ENCODE measurements around the gene FOXP2. TPM values are rescaled to one million over a fixed set of nuclear protein-coding genes. Genes with fewer than 3 reads are reported as not detected.

The FOXP2 gene
- total RNA-seq, 2 experiments from 2014 or later, result not detected

DNA sequence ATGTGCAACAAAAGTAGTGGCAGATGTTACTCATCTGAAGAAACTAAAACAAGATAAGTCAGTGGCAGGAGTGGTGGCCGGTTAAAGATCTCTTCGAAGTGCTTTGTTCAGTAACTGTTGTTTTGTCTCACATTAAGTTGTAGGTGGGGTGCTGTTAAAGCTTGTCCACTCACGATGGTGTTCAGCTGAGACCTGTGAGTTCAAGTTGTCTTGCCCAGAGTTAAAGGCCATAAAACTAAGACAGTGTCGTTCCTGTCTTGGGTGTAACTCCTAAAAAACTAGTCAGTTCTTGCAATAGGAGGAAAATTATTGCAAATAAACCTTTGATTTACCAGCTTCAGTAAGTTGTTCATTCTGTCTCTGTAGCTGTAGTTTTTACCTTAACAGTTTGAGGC, 857 bp upstream of the FOXP2 start:
- Histone ChIP-seq H3K4me1 (ENCODE audit: insufficient read depth, low read length) (no peaks in the 10 kb centered on the region), H3K27me3 (ENCODE audit: control insufficient read depth in 1 of 2, insufficient read depth in 2 of 2, low read length in 2 of 2) (no peaks in the 10 kb centered on the region), H3K9me3 (ENCODE audit: control insufficient read depth in 1 of 2, insufficient read depth in 1 of 2, low read length in 2 of 2) (no peaks in the 10 kb centered on the region), H3K27ac (ENCODE audit: low read depth in 1 of 2, low read length in 2 of 2) (no peak overlapping the region), H3K36me3 (ENCODE audit: insufficient read depth, low read length) (no peaks in the 10 kb centered on the region), H3K4me3 (ENCODE audit: low read length) (no peak overlapping the region)
- H3K36me3 Mint-ChIP-seq (ENCODE audit: low read depth), result no peaks in the 10 kb centered on the region
- no peaks in the 10 kb centered on the region for H3K4me1 Mint-ChIP-seq (ENCODE audit: low read depth)
- TF ChIP-seq CTCF (IDR thresholded peaks at IDR 0.05), result no peak
- intact Hi-C loops (cut with DNase I, micrococcal nuclease), result no loop called here
- H3K27me3 Mint-ChIP-seq, result no peaks in the 10 kb centered on the region
- ATAC-seq (ENCODE audit: poor library complexity) (no peak), DNase-seq (no peak)
- no peak overlapping the region for H3K4me3 Mint-ChIP-seq
- ChIA-PET CTCF (no interaction called here), POLR2A (no interaction called here)
- H3K27ac Mint-ChIP-seq, result no peak overlapping the region
- H3K9me3 Mint-ChIP-seq, result no peaks in the 10 kb centered on the region

GRCh38 chr7:114415064-114415989, 712 bp downstream of the FOXP2 start:
- H3K9me3 ChIP-seq (ENCODE audit: control insufficient read depth in 1 of 2, insufficient read depth in 1 of 2, low read length in 2 of 2), result no peaks in the 10 kb centered on the region
- no peaks in the 10 kb centered on the region for H3K27me3 Mint-ChIP-seq
- H3K27ac ChIP-seq (ENCODE audit: low read depth in 1 of 2, low read length in 2 of 2), result no peak overlapping the region
- no peak overlapping the region for H3K4me3 ChIP-seq (ENCODE audit: low read length)
- H3K27ac Mint-ChIP-seq, result no peak overlapping the region
- H3K4me1 Mint-ChIP-seq (ENCODE audit: low read depth), result no peaks in the 10 kb centered on the region
- H3K27me3 ChIP-seq (ENCODE audit: control insufficient read depth in 1 of 2, insufficient read depth in 2 of 2, low read length in 2 of 2), result no peaks in the 10 kb centered on the region
- H3K4me3 Mint-ChIP-seq, result no peak overlapping the region
- intact Hi-C loops (cut with DNase I, micrococcal nuclease), result no loop called here
- TF ChIP-seq CTCF (IDR thresholded peaks at IDR 0.05), result no peak
- POLR2A ChIA-PET, result no interaction called here
- H3K36me3 Mint-ChIP-seq (ENCODE audit: low read depth), result no peaks in the 10 kb centered on the region
- no peak for ATAC-seq (ENCODE audit: poor library complexity)
- no peaks in the 10 kb centered on the region for H3K36me3 ChIP-seq (ENCODE audit: insufficient read depth, low read length)
- CTCF ChIA-PET, result no interaction called here
- H3K4me1 ChIP-seq (ENCODE audit: insufficient read depth, low read length), result no peaks in the 10 kb centered on the region
- no peaks in the 10 kb centered on the region for H3K9me3 Mint-ChIP-seq
- no peak for DNase-seq

- intact Hi-C loops (cut with DNase I, micrococcal nuclease), result no loop called here
- H3K27ac Mint-ChIP-seq, result no peak overlapping the region
Measured at GRCh38 chr7:114416129-114416990, 1.7 kb downstream of the FOXP2 start.

More at GRCh38 chr7:114416129-114416990, 1.7 kb downstream of the FOXP2 start:
- ChIA-PET POLR2A (no interaction called here), CTCF (no interaction called here)
- Mint-ChIP-seq H3K27me3 (no peaks in the 10 kb centered on the region), H3K9me3 (no peaks in the 10 kb centered on the region), H3K4me1 (ENCODE audit: low read depth) (no peaks in the 10 kb centered on the region), H3K4me3 (no peak overlapping the region), H3K36me3 (ENCODE audit: low read depth) (no peaks in the 10 kb centered on the region)
- Histone ChIP-seq H3K4me3 (ENCODE audit: low read length) (no peak overlapping the region), H3K4me1 (ENCODE audit: insufficient read depth, low read length) (no peaks in the 10 kb centered on the region), H3K27me3 (ENCODE audit: control insufficient read depth in 1 of 2, insufficient read depth in 2 of 2, low read length in 2 of 2) (no peaks in the 10 kb centered on the region), H3K9me3 (ENCODE audit: control insufficient read depth in 1 of 2, insufficient read depth in 1 of 2, low read length in 2 of 2) (no peaks in the 10 kb centered on the region), H3K27ac (ENCODE audit: low read depth in 1 of 2, low read length in 2 of 2) (no peak overlapping the region), H3K36me3 (ENCODE audit: insufficient read depth, low read length) (no peaks in the 10 kb centered on the region)
- DNase-seq, result no peak
- no peak for TF ChIP-seq CTCF (IDR thresholded peaks at IDR 0.05)
- ATAC-seq (ENCODE audit: poor library complexity), result no peak

Measured in CD4-positive, alpha-beta T cell (primary cell).